HUES64 (cell line): ENCODE data around the gene NUMB.
"Not testable (repeated sequence)": the region's sequence is repeated elsewhere in the genome, so short reads cannot be mapped to it uniquely, and the experiment has no call there.

Source experiments
- H3K27ac ChIP-seq: 2 replicates; pipeline ENCODE4 v1.7.0; 2013; ENCODE audit warnings: low read depth, low read length, inconsistent platforms
- H3K27me3 ChIP-seq: 2 replicates; pipeline ENCODE4 v1.6.1; 2013; ENCODE audit warnings: mild to moderate bottlenecking, low read length; ENCODE audit not compliant: insufficient read depth
- H3K36me3 ChIP-seq: 2 replicates; pipeline ENCODE4 v1.6.1; 2013; ENCODE audit warnings: mild to moderate bottlenecking, low read length; ENCODE audit not compliant: insufficient read depth
- H3K4me1 ChIP-seq: 2 replicates; pipeline ENCODE4 v1.6.1; 2013; ENCODE audit warnings: mild to moderate bottlenecking, low read length, moderate library complexity; ENCODE audit not compliant: insufficient read depth
- H3K4me3 ChIP-seq: 2 replicates; pipeline ENCODE4 v1.5.1; 2013; ENCODE audit warnings: mild to moderate bottlenecking, low read length, moderate library complexity
- H3K9ac ChIP-seq: 2 replicates; pipeline ENCODE4 v1.6.1; 2013; ENCODE audit warnings: mild to moderate bottlenecking, low read depth, low read length
- H3K9me3 ChIP-seq: 2 replicates; pipeline ENCODE4 v1.6.1; 2013; ENCODE audit warnings: low read depth, low read length; ENCODE audit not compliant: insufficient read depth
- WGBS: fragments of 150-250, 120-280 bp; methylation state at CpG from one replicate; pipeline ENCODE4 v1.1.7; 2013; ENCODE audit warnings: missing lambda C conversion rate; 5-methylcytosine and 5-hydroxymethylcytosine counted together

The NUMB gene

GRCh38 chr14:73376585-73376984 lies 81.8 kb downstream of the NUMB start:
- H3K9ac ChIP-seq: no peak overlapping the region
- no peaks in the 10 kb centered on the region for H3K9me3 ChIP-seq
- no peak overlapping the region for H3K4me3 ChIP-seq
- no peaks in the 10 kb centered on the region for H3K4me1 ChIP-seq
- H3K27ac ChIP-seq: no peak overlapping the region
- H3K36me3 ChIP-seq: no peaks in the 10 kb centered on the region
- H3K27me3 ChIP-seq: no peaks in the 10 kb centered on the region

- Histone ChIP-seq H3K9me3 (no peaks in the 10 kb centered on the region), H3K4me1 (no peaks in the 10 kb centered on the region), H3K36me3 (no peaks in the 10 kb centered on the region), H3K27ac (no peak overlapping the region), H3K9ac (no peak overlapping the region), H3K4me3 (no peak overlapping the region), H3K27me3 (no peaks in the 10 kb centered on the region)
- no CpG with 5 or more reads among the region's 1 CpG for WGBS
Measured at GRCh38 chr14:73375861-73376260, 82.5 kb downstream of the NUMB start.

- Histone ChIP-seq H3K9ac (no peak overlapping the region), H3K27ac (no peak overlapping the region), H3K4me3 (no peak overlapping the region), H3K9me3 (no peaks in the 10 kb centered on the region), H3K27me3 (no peaks in the 10 kb centered on the region), H3K4me1 (no peaks in the 10 kb centered on the region), H3K36me3 (no peaks in the 10 kb centered on the region)
- 93% methylated on average over 1 of the region's 1 CpG for WGBS
Measured at GRCh38 chr14:73374218-73374617, 84.1 kb downstream of the NUMB start.

- H3K4me3 ChIP-seq: no peak overlapping the region
- H3K27ac ChIP-seq: no peak overlapping the region
- H3K9me3 ChIP-seq: no peaks in the 10 kb centered on the region
- no peaks in the 10 kb centered on the region for H3K27me3 ChIP-seq
- H3K9ac ChIP-seq: no peak overlapping the region
- no peaks in the 10 kb centered on the region for H3K36me3 ChIP-seq
- no peaks in the 10 kb centered on the region for H3K4me1 ChIP-seq
Measured at GRCh38 chr14:73372529-73372928, 85.8 kb downstream of the NUMB start.

GRCh38 chr14:73370561-73370960 lies 87.8 kb downstream of the NUMB start:
- H3K36me3 ChIP-seq: 0 out of 2 replicates have a peak, but pooled peaks cover 6% of the 10 kb centered on the region
- no peak overlapping the region for H3K4me3 ChIP-seq
- WGBS: 97% methylated on average over 5 of the region's 5 CpGs
- no peak overlapping the region for H3K27ac ChIP-seq
- no peaks in the 10 kb centered on the region for H3K4me1 ChIP-seq
- no peak overlapping the region for H3K9ac ChIP-seq
- no peaks in the 10 kb centered on the region for H3K27me3 ChIP-seq
- H3K9me3 ChIP-seq: no peaks in the 10 kb centered on the region

- Histone ChIP-seq H3K9ac (no peak overlapping the region), H3K9me3 (no peaks in the 10 kb centered on the region), H3K27ac (no peak overlapping the region), H3K4me1 (no peaks in the 10 kb centered on the region), H3K36me3 (0 out of 2 replicates have a peak, but pooled peaks cover 6% of the 10 kb centered on the region), H3K4me3 (no peak overlapping the region), H3K27me3 (no peaks in the 10 kb centered on the region)
Measured at GRCh38 chr14:73369428-73369827, 88.9 kb downstream of the NUMB start.

GRCh38 chr14:73368616-73369015 lies 89.7 kb downstream of the NUMB start:
- no peak overlapping the region for H3K4me3 ChIP-seq
- no peak overlapping the region for H3K9ac ChIP-seq
- no peaks in the 10 kb centered on the region for H3K4me1 ChIP-seq
- no peak overlapping the region for H3K27ac ChIP-seq
- H3K9me3 ChIP-seq: no peaks in the 10 kb centered on the region
- no peaks in the 10 kb centered on the region for H3K27me3 ChIP-seq
- 0 out of 2 replicates have a peak, but pooled peaks cover 6% of the 10 kb centered on the region for H3K36me3 ChIP-seq

GRCh38 chr14:73365727-73366126 lies 92.6 kb downstream of the NUMB start:
- Histone ChIP-seq H3K9ac (no peak overlapping the region), H3K4me3 (no peak overlapping the region), H3K4me1 (no peaks in the 10 kb centered on the region), H3K27me3 (no peaks in the 10 kb centered on the region), H3K36me3 (0 out of 2 replicates have a peak, but pooled peaks cover 6% of the 10 kb centered on the region), H3K27ac (no peak overlapping the region), H3K9me3 (no peaks in the 10 kb centered on the region)
- WGBS: 86% methylated on average over 1 of the region's 1 CpG

GRCh38 chr14:73364559-73364958 lies 93.8 kb downstream of the NUMB start:
- H3K4me3 ChIP-seq: no peak overlapping the region
- H3K27me3 ChIP-seq: no peaks in the 10 kb centered on the region
- no peaks in the 10 kb centered on the region for H3K9me3 ChIP-seq
- WGBS: 97% methylated on average over 2 of the region's 2 CpGs
- 0 out of 2 replicates have a peak, but pooled peaks cover 6% of the 10 kb centered on the region for H3K36me3 ChIP-seq
- H3K4me1 ChIP-seq: no peaks in the 10 kb centered on the region
- H3K27ac ChIP-seq: no peak overlapping the region
- no peak overlapping the region for H3K9ac ChIP-seq

- Histone ChIP-seq H3K4me3 (no peak overlapping the region), H3K27ac (no peak overlapping the region), H3K4me1 (peaks cover 9% of the 10 kb centered on the region; the same call in 1 of the 2 replicates), H3K9ac (no peak overlapping the region), H3K36me3 (peaks cover 8% of the 10 kb centered on the region), H3K27me3 (no peaks in the 10 kb centered on the region), H3K9me3 (no peaks in the 10 kb centered on the region)
Measured at GRCh38 chr14:73359445-73359844, 98.9 kb downstream of the NUMB start.

GRCh38 chr14:73358187-73358586 lies 100.2 kb downstream of the NUMB start:
- no peak overlapping the region for H3K27ac ChIP-seq
- H3K36me3 ChIP-seq: peaks cover 15% of the 10 kb centered on the region
- no peak overlapping the region for H3K9ac ChIP-seq
- no peaks in the 10 kb centered on the region for H3K9me3 ChIP-seq
- peaks cover 9% of the 10 kb centered on the region; the same call in 1 of the 2 replicates for H3K4me1 ChIP-seq
- no peaks in the 10 kb centered on the region for H3K27me3 ChIP-seq
- no peak overlapping the region for H3K4me3 ChIP-seq
- WGBS: 60% methylated on average over 1 of the region's 1 CpG

GRCh38 chr14:73349091-73349490 lies 109.3 kb downstream of the NUMB start:
- not testable (repeated sequence) for H3K27me3 ChIP-seq, H3K36me3 ChIP-seq, H3K9ac ChIP-seq, H3K27ac ChIP-seq, H3K4me3 ChIP-seq, H3K4me1 ChIP-seq, H3K9me3 ChIP-seq
- WGBS: 89% methylated on average over 3 of the region's 3 CpGs
